GM12801 (cell line): Measurements from ENCODE around the gene INF2.

ENCODE experiments used
- CTCF ChIP-seq: IDR thresholded peaks from one replicate; pipeline ENCODE4 v1.5.1; 2011; ENCODE audit warnings: control low read depth; ENCODE audit not compliant: insufficient read length; ENCODE audit errors: extremely low read depth

Gene INF2

GRCh38 chr14:104659764-104660523, 29.5 kb upstream of the INF2 start:
- TF ChIP-seq CTCF: no peak

GRCh38 chr14:104660597-104660996, 28.8 kb upstream of the INF2 start:
- no peak for TF ChIP-seq CTCF

- no peak for TF ChIP-seq CTCF
These were observed 28.3 kb upstream of the INF2 start for GRCh38 chr14:104661086-104661485.

- TF ChIP-seq CTCF: no peak
These were observed 25.3 kb upstream of the INF2 start for GRCh38 chr14:104664107-104664506.

- TF ChIP-seq CTCF: no peak
These were observed 24.8 kb upstream of the INF2 start for GRCh38 chr14:104664588-104664987.

GRCh38 chr14:104665114-104665656, 24.2 kb upstream of the INF2 start:
- no peak for TF ChIP-seq CTCF

- no peak for TF ChIP-seq CTCF
These were observed 23.5 kb upstream of the INF2 start for GRCh38 chr14:104665657-104666522.
